ENCODE measurements around the gene ZNF516.

The ZNF516 gene

DNA sequence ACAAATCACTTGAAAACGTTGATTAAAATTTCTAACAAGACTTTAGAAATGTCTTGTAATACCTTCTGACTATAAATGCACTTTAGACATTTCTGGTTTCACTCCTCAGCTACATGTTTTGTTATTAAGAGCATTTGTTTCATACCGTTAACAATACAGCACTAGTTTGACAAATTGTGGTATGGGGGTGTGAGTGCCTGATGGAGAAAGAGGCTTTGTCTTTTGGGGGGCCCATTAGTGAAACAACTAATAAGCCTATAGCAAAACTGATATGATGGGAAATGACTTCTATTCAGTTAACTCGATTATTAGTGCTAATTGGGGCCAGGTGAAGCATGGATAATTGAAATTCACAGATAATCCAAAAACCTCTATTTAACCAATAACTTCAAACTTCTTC lies 30.9 kb upstream of the ZNF516 start:
- peak overlapping the region; percentile 71 for H3K4me3 ChIP-seq (ENCODE audit: low read depth, low read length)

DNA sequence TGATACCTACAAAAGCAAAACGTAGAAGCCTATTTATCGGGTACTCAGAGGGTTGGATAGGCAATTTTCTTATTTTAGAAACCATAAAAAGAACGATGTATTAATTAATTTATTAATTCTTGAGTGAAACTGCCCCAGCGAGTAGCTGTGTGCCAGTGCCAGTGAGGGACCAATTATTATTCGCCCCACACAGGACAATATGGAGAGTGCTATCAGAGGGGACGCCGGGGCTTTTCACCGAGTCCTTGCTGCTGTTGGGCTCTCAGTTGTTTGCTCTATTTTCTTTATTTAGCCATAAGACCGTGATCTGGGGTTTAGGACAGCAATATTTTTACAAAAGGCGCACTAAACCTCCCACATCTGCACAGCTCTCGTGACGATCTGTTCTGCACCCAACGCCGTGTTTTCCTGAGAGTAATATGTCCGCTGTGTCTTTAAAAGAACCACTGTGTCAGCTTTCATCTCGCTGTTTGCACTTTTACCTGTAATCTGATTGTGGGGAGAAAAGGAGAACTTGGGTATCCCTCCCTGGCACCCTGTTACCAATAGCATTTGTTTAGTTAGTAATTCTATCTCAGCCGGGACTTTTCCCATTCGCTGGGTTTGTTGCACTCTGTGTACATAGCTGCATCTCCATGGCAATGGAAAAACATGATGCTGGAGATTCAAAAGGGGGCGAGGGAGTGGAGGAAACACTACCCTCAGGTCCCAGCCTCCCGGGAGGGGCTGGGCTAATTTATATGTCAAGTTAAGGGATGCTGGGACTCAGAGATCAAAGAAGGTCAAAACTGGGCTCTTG lies 30.1 kb upstream of the ZNF516 start:
- Histone ChIP-seq H2AFZ (peak overlapping the region; percentile 77), H3K27ac (peak overlapping the region; percentile 74), H3K27me3 (ENCODE audit: control insufficient read depth, insufficient read depth, low read length) (no peaks in the 10 kb centered on the region), H3K36me3 (ENCODE audit: control insufficient read depth, insufficient read depth, low read length) (no peaks in the 10 kb centered on the region), H3K79me2 (no peaks in the 10 kb centered on the region), H3K4me1 (peaks cover 8% of the 10 kb centered on the region), H3K4me3 (ENCODE audit: low read depth, low read length) (peak overlapping the region; percentile 71), H3K4me2 (ENCODE audit: low read length) (peak overlapping the region; percentile 88), H3K9me3 (ENCODE audit: control insufficient read depth, low read length) (no peaks in the 10 kb centered on the region), H3K9ac (no peak overlapping the region)
- TF ChIP-seq, protein P1, sequence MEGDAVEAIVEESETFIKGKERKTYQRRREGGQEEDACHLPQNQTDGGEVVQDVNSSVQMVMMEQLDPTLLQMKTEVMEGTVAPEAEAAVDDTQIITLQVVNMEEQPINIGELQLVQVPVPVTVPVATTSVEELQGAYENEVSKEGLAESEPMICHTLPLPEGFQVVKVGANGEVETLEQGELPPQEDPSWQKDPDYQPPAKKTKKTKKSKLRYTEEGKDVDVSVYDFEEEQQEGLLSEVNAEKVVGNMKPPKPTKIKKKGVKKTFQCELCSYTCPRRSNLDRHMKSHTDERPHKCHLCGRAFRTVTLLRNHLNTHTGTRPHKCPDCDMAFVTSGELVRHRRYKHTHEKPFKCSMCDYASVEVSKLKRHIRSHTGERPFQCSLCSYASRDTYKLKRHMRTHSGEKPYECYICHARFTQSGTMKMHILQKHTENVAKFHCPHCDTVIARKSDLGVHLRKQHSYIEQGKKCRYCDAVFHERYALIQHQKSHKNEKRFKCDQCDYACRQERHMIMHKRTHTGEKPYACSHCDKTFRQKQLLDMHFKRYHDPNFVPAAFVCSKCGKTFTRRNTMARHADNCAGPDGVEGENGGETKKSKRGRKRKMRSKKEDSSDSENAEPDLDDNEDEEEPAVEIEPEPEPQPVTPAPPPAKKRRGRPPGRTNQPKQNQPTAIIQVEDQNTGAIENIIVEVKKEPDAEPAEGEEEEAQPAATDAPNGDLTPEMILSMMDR (IDR thresholded peaks at IDR 0.05) = no peak

More for the DNA sequence above, 30.9 kb upstream of the ZNF516 start:
- Histone ChIP-seq H3K4me2 (ENCODE audit: low read length) (peak overlapping the region; percentile 88), H2AFZ (no peak overlapping the region), H3K27me3 (ENCODE audit: control insufficient read depth, insufficient read depth, low read length) (no peaks in the 10 kb centered on the region), H3K36me3 (ENCODE audit: control insufficient read depth, insufficient read depth, low read length) (no peaks in the 10 kb centered on the region), H3K4me1 (peaks cover 8% of the 10 kb centered on the region), H3K79me2 (no peaks in the 10 kb centered on the region), H3K9me3 (ENCODE audit: control insufficient read depth, low read length) (no peaks in the 10 kb centered on the region), H3K27ac (peak overlapping the region; percentile 74), H3K9ac (no peak overlapping the region)
- TF ChIP-seq, protein P1 (IDR thresholded peaks at IDR 0.05) = no peak

DNA sequence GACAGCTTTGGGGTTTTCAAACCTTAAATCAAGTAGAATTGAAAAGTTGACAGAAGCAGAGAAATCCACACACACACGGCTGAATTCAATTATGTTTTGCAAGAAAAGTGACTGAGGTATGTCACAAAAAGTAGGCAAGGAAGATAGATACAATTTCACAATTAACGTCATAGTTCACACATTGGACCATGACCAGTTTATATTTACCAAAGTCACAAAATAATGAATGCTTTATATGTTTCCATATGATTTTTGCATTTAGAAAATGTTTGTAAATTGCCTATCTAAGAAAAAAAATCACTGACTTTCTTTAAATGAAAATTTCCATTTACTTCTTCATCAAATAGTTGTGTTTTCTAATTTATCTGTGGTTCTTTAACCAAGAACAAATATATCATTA lies 29.4 kb upstream of the ZNF516 start:
- H3K4me1 ChIP-seq = peaks cover 8% of the 10 kb centered on the region
- no peaks in the 10 kb centered on the region for H3K27me3 ChIP-seq (ENCODE audit: control insufficient read depth, insufficient read depth, low read length)
- no peak overlapping the region for H3K27ac ChIP-seq
- H3K79me2 ChIP-seq = no peaks in the 10 kb centered on the region
- peak overlapping the region; percentile 88 for H3K4me2 ChIP-seq (ENCODE audit: low read length)
- no peaks in the 10 kb centered on the region for H3K9me3 ChIP-seq (ENCODE audit: control insufficient read depth, low read length)
- no peak overlapping the region for H3K9ac ChIP-seq
- H3K36me3 ChIP-seq (ENCODE audit: control insufficient read depth, insufficient read depth, low read length) = no peaks in the 10 kb centered on the region
- TF ChIP-seq, protein P1 (IDR thresholded peaks at IDR 0.05) = no peak
- H2AFZ ChIP-seq = peak overlapping the region; percentile 77
- peak overlapping the region; percentile 71 for H3K4me3 ChIP-seq (ENCODE audit: low read depth, low read length)

DNA sequence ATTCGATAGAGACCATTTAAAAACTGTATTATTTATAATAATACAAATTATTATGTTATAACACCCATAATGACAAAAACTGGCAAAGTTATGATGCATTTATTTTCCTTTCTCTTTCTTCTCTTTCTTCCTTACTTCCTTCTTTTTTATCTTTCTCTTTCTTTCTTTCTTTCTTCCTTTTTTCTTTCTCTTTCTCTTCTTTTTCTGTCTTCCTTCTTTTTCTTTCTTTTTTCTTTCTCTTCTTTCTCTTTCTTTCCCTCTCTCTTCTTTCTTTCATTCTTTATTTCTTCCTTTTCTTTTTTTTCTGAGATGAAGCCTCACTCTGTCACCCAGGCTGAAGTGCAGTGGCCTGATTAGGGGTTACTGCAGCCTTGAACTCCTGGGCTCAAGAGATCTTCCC lies 27.5 kb upstream of the ZNF516 start:
- no peaks in the 10 kb centered on the region for H3K4me1 ChIP-seq
- H3K4me3 ChIP-seq (ENCODE audit: low read depth, low read length) = no peak overlapping the region
- no peak overlapping the region for H3K4me2 ChIP-seq (ENCODE audit: low read length)
- TF ChIP-seq, protein P1 (IDR thresholded peaks at IDR 0.05) = no peak
- H3K9ac ChIP-seq = no peak overlapping the region
- no peak overlapping the region for H3K27ac ChIP-seq
- no peaks in the 10 kb centered on the region for H3K27me3 ChIP-seq (ENCODE audit: control insufficient read depth, insufficient read depth, low read length)
- no peaks in the 10 kb centered on the region for H3K36me3 ChIP-seq (ENCODE audit: control insufficient read depth, insufficient read depth, low read length)
- H3K9me3 ChIP-seq (ENCODE audit: control insufficient read depth, low read length) = no peaks in the 10 kb centered on the region
- no peak overlapping the region for H2AFZ ChIP-seq
- no peaks in the 10 kb centered on the region for H3K79me2 ChIP-seq

DNA sequence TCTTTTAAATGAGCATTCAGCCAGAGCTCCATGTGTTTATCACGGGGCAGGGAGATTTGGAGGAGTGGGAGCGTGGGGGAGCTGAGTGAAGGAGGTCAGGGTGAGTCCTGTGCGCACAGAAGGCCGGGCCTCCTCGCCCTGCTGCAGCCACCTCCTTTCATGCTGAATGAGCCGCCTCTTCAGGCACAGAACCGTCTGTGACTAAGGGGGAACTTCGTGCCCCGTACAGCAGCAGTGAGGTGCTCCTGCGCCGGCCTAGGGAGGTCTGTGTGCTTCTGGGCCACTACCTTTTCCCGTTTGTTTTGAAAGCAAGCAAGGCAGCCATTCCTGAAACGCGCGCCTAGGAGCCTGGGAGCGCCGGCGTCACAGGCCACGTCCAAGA lies 27.1 kb upstream of the ZNF516 start:
- no peaks in the 10 kb centered on the region for H3K27me3 ChIP-seq (ENCODE audit: control insufficient read depth, insufficient read depth, low read length)
- no peak overlapping the region for H3K4me2 ChIP-seq (ENCODE audit: low read length)
- H3K79me2 ChIP-seq = no peaks in the 10 kb centered on the region
- no peak overlapping the region for H2AFZ ChIP-seq
- H3K9me3 ChIP-seq (ENCODE audit: control insufficient read depth, low read length) = no peaks in the 10 kb centered on the region
- H3K9ac ChIP-seq = no peak overlapping the region
- H3K4me3 ChIP-seq (ENCODE audit: low read depth, low read length) = no peak overlapping the region
- H3K36me3 ChIP-seq (ENCODE audit: control insufficient read depth, insufficient read depth, low read length) = no peaks in the 10 kb centered on the region
- H3K27ac ChIP-seq = no peak overlapping the region
- H3K4me1 ChIP-seq = no peaks in the 10 kb centered on the region
- TF ChIP-seq, protein P1 (IDR thresholded peaks at IDR 0.05) = no peak
